GM18526 (cell line): ENCODE results near the gene PLXND1.

Experiments used
- POLR2A ChIP-seq: IDR thresholded peaks from 3 replicates; pipeline ENCODE4 v1.6.1; 2011; ENCODE audit not compliant: insufficient read length; ENCODE audit errors: extremely low read depth

PLXND1 gene

DNA sequence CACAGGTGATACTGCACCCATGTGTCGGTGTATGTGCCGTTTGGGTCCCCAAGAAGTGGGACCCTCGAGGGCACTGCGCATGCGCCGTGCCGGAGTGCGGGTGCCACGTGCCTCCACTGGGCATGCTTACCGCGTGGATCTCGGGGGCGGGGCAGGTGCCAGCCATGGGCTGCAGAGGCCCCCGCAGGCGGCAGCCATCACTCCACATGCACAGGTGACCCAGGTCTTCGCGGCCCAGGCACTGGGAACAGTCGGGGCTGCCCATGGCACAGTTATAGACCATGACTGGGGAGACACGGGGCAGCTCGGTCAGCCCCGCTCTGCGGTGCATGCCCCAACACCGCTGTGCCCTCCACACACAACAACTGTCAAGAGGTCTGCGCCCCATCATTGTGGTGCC is 32.3 kb downstream of the PLXND1 start:
- TF ChIP-seq POLR2A: no peak

- no peak for TF ChIP-seq POLR2A
These were observed 33.0 kb downstream of the PLXND1 start for GRCh38 chr3:129573493-129573892.

GRCh38 chr3:129572603-129573002 is 33.9 kb downstream of the PLXND1 start:
- TF ChIP-seq POLR2A: no peak

DNA sequence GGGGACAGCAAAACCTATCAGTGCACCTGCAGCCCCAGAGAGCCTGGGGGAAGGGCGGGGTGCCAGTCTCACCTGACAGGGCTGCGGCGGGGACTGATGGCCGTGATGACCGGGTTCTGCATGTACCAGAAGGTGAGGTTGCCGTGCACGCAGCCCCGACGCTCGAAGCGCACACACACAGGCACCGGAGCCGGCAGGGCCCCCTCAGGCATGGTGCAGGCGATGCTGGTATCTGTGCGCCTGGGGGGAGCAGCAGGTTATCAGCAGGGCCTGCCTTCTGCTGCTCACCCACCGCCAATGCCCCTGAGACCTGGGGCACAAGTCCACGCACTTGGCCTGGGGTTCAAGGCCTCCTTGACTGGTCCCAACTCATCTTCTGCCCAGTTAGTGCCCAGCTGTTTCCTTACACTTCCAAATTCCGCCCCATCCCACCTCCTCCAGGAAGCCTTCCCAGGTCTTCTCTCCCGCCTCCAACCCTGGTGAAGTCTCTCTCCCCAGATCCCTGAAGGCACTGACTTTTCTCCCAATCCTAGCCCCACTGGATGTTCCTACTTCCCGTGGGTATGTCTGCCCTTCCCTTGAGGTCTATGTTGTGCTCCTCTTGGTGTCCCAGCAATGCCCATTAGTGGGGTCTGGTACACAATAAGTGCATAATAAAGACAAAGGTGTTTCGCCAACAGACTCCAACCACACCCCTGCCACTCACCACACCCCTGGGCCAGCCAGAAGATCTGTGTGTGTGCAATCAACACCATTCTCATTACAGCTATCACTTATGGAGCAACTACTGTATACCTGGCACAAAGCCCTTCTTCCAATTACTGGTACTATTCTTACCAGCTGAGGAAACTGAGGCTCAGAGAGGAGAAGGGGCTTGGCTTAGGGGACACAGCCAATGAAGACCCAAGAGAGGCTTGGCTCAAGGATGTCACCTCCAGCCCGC is 34.6 kb downstream of the PLXND1 start:
- no peak for TF ChIP-seq POLR2A

DNA sequence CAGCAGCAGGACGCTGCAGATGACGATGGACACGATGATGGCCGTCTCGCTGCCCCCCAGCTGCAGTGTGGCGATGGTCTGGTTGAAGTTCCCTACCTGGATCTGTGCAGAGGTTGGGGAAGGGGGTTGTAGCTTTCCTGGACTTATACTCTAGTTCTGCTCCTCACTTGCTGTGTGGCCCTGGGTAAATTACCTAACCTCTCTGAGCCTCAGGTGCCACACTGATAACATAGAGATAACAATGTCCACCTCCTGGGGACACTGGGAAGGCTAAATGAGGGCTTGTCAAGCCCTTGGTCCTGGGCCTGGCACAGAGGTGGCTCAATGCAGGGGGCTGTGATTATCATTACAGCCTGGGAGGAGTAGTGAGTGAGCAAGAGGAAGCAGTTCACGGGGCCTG is 36.6 kb downstream of the PLXND1 start:
- no peak for TF ChIP-seq POLR2A

- TF ChIP-seq POLR2A: no peak
These were observed 38.5 kb downstream of the PLXND1 start for GRCh38 chr3:129567939-129568338.

- no peak for TF ChIP-seq POLR2A
These were observed 39.2 kb downstream of the PLXND1 start for GRCh38 chr3:129567176-129567705.

- TF ChIP-seq POLR2A: no peak
These were observed 40.6 kb downstream of the PLXND1 start for GRCh38 chr3:129565902-129566301.

DNA sequence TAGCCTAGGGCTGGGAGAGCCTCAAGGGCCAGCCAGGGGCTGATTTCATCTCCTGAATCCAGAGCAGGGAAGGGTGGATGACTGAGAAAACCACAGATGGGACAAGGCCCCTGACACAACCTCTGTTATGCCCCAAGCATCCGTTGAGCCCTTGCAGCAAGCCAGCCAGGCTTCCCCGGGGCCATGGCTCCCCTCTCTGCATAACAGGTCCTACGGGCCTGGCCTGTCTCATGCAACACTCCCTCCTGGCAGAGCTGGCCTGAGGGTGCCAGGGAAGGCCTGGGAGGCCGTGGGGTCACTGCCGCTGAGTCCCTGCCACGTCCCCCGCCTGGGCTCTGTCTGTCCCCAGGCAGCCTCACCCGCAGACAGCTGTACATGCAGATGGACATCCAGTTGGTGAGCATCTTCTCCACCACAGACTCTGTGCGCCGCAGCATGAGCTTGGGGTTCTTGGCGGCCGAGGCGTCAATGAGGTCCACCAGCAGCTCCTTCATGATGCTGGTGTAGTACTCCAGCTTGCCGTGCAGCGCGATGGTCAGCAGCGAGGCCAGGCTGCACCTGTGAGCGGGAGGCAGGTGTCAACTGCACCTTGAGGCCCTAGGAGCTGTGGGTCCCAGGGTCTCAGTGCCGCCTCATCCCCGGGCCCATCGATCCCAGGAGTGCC is 41.4 kb downstream of the PLXND1 start:
- no peak for TF ChIP-seq POLR2A

DNA sequence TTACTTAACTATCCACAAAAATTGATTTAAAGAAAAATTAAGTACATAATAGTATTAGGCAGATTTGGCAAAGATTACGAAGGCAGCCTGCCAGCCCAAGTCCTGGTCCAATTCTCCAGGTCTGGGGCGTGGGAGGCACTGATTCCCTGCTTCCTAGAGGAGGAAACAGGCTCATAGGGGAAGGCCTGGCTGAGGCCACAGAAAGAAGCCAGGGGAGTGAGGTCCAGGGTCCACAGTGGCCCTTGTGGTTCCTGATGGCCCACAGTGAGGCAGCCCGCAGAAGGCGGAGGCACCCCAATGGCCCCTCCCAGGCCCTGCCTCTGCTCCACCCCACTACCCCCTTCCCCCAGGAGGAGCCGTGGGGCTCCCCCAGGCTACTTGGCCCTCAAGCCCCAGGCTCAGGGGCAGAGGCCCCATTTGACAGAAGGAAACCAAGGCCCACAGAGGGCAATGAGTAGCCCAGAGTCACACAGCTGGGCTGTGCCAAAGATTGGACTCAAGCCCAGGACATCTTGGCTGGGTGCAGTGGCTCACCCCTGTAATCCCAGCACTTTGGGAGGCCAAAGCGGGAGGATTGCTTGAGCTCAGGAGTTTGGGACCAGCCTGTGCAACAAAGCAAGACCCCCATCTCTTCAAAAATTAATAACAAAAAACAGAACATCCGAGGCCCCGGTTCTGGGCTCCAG is 42.5 kb downstream of the PLXND1 start:
- no peak for TF ChIP-seq POLR2A

- no peak for TF ChIP-seq POLR2A
These were observed 43.1 kb downstream of the PLXND1 start for GRCh38 chr3:129563332-129563731.

GRCh38 chr3:129562803-129563202 is 43.7 kb downstream of the PLXND1 start:
- TF ChIP-seq POLR2A: no peak

GRCh38 chr3:129561619-129562248 is 44.7 kb downstream of the PLXND1 start:
- no peak for TF ChIP-seq POLR2A

DNA sequence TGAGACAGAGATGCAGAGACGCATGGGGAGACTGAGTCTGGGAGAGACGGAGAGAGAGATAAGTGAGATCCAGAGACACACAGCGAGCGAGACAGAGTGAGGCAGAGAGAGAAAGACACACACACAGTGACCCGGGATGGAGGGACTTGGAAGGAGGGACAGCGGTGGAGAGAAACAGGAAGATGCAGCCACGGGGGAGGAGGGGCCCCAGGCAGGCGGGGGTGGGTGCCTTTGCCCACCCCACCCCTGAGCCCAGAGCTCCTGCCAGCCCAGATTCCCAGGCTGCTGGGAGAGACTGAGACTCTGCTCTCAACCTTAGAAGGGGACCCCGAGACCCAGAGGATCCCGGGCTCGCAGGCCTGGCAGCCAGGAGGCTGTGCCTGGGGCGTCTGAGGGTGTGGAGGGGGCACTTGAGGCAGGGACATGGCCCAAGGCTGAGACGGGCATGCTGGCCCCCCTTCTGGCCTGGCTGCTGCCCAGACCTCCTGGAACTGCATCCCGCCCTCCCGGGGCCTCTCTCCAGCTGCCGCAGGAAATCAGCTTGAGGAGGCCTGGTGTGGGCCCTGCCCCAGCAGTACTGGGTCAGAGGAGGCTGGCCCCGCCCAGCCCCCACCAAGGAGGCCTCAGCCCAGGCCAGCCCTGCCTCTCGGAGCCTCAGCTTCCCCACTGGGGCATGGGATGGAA is 45.4 kb downstream of the PLXND1 start:
- no peak for TF ChIP-seq POLR2A
